ENCODE results near the gene CACNA1C. TPM values are rescaled to one million over a fixed set of nuclear protein-coding genes. Genes with fewer than 3 reads are reported as not detected.

The CACNA1C gene
- total RNA-seq, 4 donors from 2014 or later = 1.5 to 13.5 (median 2.1) TPM

GRCh38 chr12:2346416-2346815 is 293.6 kb downstream of the CACNA1C start:
- intact Hi-C loops (cut with DNase I) = no loop called here
- peaks cover 6 to 62% (median 14%) of the 10 kb centered on the region in 3 donors for H3K4me1 ChIP-seq
- no peak for TF ChIP-seq CTCF (IDR thresholded peaks at IDR 0.05)
- no peak for TF ChIP-seq POLR2A (IDR thresholded peaks at IDR 0.05)
- no peak overlapping the region for H3K4me3 ChIP-seq
- no peaks in the 10 kb centered on the region for H3K36me3 ChIP-seq
- no peaks in the 10 kb centered on the region for H3K9me3 ChIP-seq
- 21 to 40% methylated on average over 1 to 5 of the region's 5 CpGs for WGBS, 2 donors
- peaks cover 0 to 9% (median 0%) of the 10 kb centered on the region in 4 donors for H3K27me3 ChIP-seq
- H3K27ac ChIP-seq = peak overlapping the region in 2 of 4 donors; percentile 42 to 60
- DNase-seq = no peak

GRCh38 chr12:2347137-2347843 is 294.5 kb downstream of the CACNA1C start:
- intact Hi-C loops (cut with DNase I) = no loop called here
- Histone ChIP-seq H3K27me3 (peaks cover 0 to 9% (median 0%) of the 10 kb centered on the region in 4 donors), H3K9me3 (no peaks in the 10 kb centered on the region), H3K27ac (peak overlapping the region in 3 of 4 donors; percentile 37 to 57 (median 50)), H3K36me3 (no peaks in the 10 kb centered on the region), H3K4me3 (no peak overlapping the region), H3K4me1 (peaks cover 6 to 54% (median 9%) of the 10 kb centered on the region in 3 donors)
- 66 to 79% methylated on average over 5 to 6 of the region's 6 CpGs for whole genome bisulfite sequencing, 2 donors
- no peak for DNase-seq
- TF ChIP-seq POLR2A (IDR thresholded peaks at IDR 0.05) (no peak), CTCF (IDR thresholded peaks at IDR 0.05) (no peak)

GRCh38 chr12:2347844-2348481 is 295.2 kb downstream of the CACNA1C start:
- peaks cover 0 to 12% (median 0%) of the 10 kb centered on the region in 4 donors for H3K27me3 ChIP-seq
- H3K4me1 ChIP-seq = peaks cover 6 to 47% (median 8%) of the 10 kb centered on the region in 3 donors
- H3K27ac ChIP-seq = peak overlapping the region in 3 of 4 donors; percentile 50 to 60 (median 57)
- no peak for DNase-seq
- no peak overlapping the region for H3K4me3 ChIP-seq
- WGBS, 2 donors = 61% methylated on average over 13 of the region's 19 CpGs; no CpG with 5 or more reads in 1 of the 2 donors
- H3K36me3 ChIP-seq = no peaks in the 10 kb centered on the region
- intact Hi-C loops (cut with DNase I) = no loop called here
- H3K9me3 ChIP-seq = no peaks in the 10 kb centered on the region
- TF ChIP-seq POLR2A (IDR thresholded peaks at IDR 0.05) (no peak), CTCF (IDR thresholded peaks at IDR 0.05) (no peak)

GRCh38 chr12:2348482-2348852 is 295.7 kb downstream of the CACNA1C start:
- no peak for DNase-seq
- intact Hi-C loops (cut with DNase I) = no loop called here
- H3K4me1 ChIP-seq = peaks cover 3 to 44% (median 6%) of the 10 kb centered on the region in 3 donors
- peaks cover 0 to 16% (median 0%) of the 10 kb centered on the region in 4 donors for H3K27me3 ChIP-seq
- H3K9me3 ChIP-seq = no peaks in the 10 kb centered on the region
- H3K27ac ChIP-seq = peak overlapping the region in 3 of 4 donors; percentile 50 to 60 (median 57)
- TF ChIP-seq POLR2A (IDR thresholded peaks at IDR 0.05) = no peak
- no peak for TF ChIP-seq CTCF (IDR thresholded peaks at IDR 0.05)
- WGBS, 2 donors = 65 to 69% methylated on average over 8 to 11 of the region's 11 CpGs
- H3K36me3 ChIP-seq = no peaks in the 10 kb centered on the region
- no peak overlapping the region for H3K4me3 ChIP-seq

- no peak for TF ChIP-seq POLR2A (IDR thresholded peaks at IDR 0.05)
- TF ChIP-seq CTCF (IDR thresholded peaks at IDR 0.05) = no peak
Observed at GRCh38 chr12:2351161-2351560, 298.4 kb downstream of the CACNA1C start.

More at GRCh38 chr12:2351161-2351560, 298.4 kb downstream of the CACNA1C start:
- Histone ChIP-seq H3K27ac (no peak overlapping the region), H3K9me3 (no peaks in the 10 kb centered on the region), H3K4me1 (peaks cover 0 to 25% (median 6%) of the 10 kb centered on the region in 3 donors), H3K4me3 (no peak overlapping the region), H3K27me3 (peaks cover 0 to 27% (median 0%) of the 10 kb centered on the region in 4 donors), H3K36me3 (no peaks in the 10 kb centered on the region)
- 46% methylated on average over 4 of the region's 8 CpGs; no CpG with 5 or more reads in 1 of the 2 donors for WGBS, 2 donors
- intact Hi-C loops (cut with DNase I) = no loop called here
- DNase-seq = no peak

Data from esophagus squamous epithelium (tissue), 5 donors.